Sigmoid colon (tissue), 3 donors: ENCODE results near the gene SLC49A4.

Source experiments
- POLR2A ChIP-seq, 2 donors: fragments of 450-650 bp; IDR thresholded peaks; one replicate each; pipeline ENCODE4 v1.6.1; 2016; ENCODE audit warnings: antibody characterized with exemption in 2 of 2, mild to moderate bottlenecking in 2 of 2, moderate library complexity in 2 of 2
- TF ChIP-seq, protein P1 (sequence below), 4 experiments: fragments of 450-650 bp in 3 of 4; fragments of 200-600 bp in 1 of 4; IDR thresholded peaks; one replicate each; pipeline ENCODE4 v1.5.1; 2016 to 2019; ENCODE audit warnings: antibody characterized with exemption in 4 of 4, mild to moderate bottlenecking in 3 of 4, moderate library complexity in 2 of 4

DNA sequence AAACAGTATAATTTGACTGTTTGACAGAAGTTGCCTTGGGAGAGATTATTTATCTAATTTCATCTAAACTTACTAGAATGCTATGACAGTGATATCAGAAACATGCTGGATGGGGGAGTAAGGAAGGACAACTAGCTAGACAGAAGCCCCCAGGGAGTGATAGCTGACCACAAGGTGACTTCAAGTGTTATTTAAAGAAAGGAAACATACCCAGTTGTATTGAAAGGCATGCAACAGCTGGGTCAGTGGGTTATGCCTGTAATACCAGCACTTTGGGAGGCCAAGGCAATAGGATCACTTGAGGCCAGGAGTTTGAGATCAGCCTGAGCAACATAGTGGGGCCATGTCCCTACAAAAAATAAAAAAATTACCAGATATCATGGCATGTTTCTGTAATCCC, 69.6 kb downstream of the SLC49A4 start:
- no peak for TF ChIP-seq POLR2A (IDR thresholded peaks at IDR 0.05)
- TF ChIP-seq, protein P1, sequence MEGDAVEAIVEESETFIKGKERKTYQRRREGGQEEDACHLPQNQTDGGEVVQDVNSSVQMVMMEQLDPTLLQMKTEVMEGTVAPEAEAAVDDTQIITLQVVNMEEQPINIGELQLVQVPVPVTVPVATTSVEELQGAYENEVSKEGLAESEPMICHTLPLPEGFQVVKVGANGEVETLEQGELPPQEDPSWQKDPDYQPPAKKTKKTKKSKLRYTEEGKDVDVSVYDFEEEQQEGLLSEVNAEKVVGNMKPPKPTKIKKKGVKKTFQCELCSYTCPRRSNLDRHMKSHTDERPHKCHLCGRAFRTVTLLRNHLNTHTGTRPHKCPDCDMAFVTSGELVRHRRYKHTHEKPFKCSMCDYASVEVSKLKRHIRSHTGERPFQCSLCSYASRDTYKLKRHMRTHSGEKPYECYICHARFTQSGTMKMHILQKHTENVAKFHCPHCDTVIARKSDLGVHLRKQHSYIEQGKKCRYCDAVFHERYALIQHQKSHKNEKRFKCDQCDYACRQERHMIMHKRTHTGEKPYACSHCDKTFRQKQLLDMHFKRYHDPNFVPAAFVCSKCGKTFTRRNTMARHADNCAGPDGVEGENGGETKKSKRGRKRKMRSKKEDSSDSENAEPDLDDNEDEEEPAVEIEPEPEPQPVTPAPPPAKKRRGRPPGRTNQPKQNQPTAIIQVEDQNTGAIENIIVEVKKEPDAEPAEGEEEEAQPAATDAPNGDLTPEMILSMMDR (IDR thresholded peaks at IDR 0.05), result no peak
